ENCODE results near the gene TMEM200B.
"Not testable (repeated sequence)": the region's sequence is repeated elsewhere in the genome, so short reads cannot be mapped to it uniquely, and the experiment has no call there.

The TMEM200B gene

GRCh38 chr1:29105822-29106221, 17.9 kb downstream of the TMEM200B start:
- DNase-seq = no peak

- no peak for DNase-seq
Observed at GRCh38 chr1:29100487-29100886, 23.2 kb downstream of the TMEM200B start.

GRCh38 chr1:29099286-29099685, 24.4 kb downstream of the TMEM200B start:
- DNase-seq = no peak

- no peak for DNase-seq
Observed at GRCh38 chr1:29096231-29096886, 27.3 kb downstream of the TMEM200B start.

- no peak for DNase-seq
Observed at GRCh38 chr1:29094954-29095353, 28.7 kb downstream of the TMEM200B start.

GRCh38 chr1:29094433-29094832, 29.3 kb downstream of the TMEM200B start:
- DNase-seq = no peak

- not testable (repeated sequence) for DNase-seq
Observed at GRCh38 chr1:29092704-29093103, 31.0 kb downstream of the TMEM200B start.

- no peak for DNase-seq
Observed at GRCh38 chr1:29090937-29091618, 32.6 kb downstream of the TMEM200B start.

GRCh38 chr1:29084196-29084521, 39.5 kb downstream of the TMEM200B start:
- no peak for DNase-seq

GRCh38 chr1:29083317-29084195, 40.1 kb downstream of the TMEM200B start:
- no peak for DNase-seq

- DNase-seq = no peak
Observed at GRCh38 chr1:29082519-29082918, 41.2 kb downstream of the TMEM200B start.

GRCh38 chr1:29081201-29081600, 42.5 kb downstream of the TMEM200B start:
- DNase-seq = no peak

GRCh38 chr1:29079916-29080629, 43.6 kb downstream of the TMEM200B start:
- DNase-seq = not testable (repeated sequence)

GRCh38 chr1:29077155-29077554, 46.5 kb downstream of the TMEM200B start:
- no peak for DNase-seq

All from islet precursor cell (in vitro differentiated cells).